Chondrocyte (in vitro differentiated cells): ENCODE measurements around the gene OR52E4. TPM values are rescaled to one million over a fixed set of nuclear protein-coding genes. Genes with fewer than 3 reads are reported as not detected.

Source experiments
- DNase-seq: peaks from one replicate; pipeline ENCODE4 v3.0.0; 2021; ENCODE audit warnings: mixed read lengths, low spot score
- H3K27ac Mint-ChIP-seq: one replicate; pipeline ENCODE4 v1.8.0; 2021; ENCODE audit warnings: mild to moderate bottlenecking, moderate library complexity, mixed read lengths; ENCODE audit not compliant: unreplicated experiment
- H3K27me3 Mint-ChIP-seq: 2 replicates; pipeline ENCODE4 v1.8.0; 2021; ENCODE audit warnings: low read depth, mixed read lengths
- H3K36me3 Mint-ChIP-seq: 2 replicates; pipeline ENCODE4 v1.8.0; 2021; ENCODE audit warnings: low read depth, mixed read lengths
- H3K4me1 Mint-ChIP-seq: 2 replicates; pipeline ENCODE4 v1.8.0; 2021; ENCODE audit warnings: low read depth, mild to moderate bottlenecking, mixed read lengths
- H3K4me3 Mint-ChIP-seq: one replicate; pipeline ENCODE4 v1.8.0; 2021; ENCODE audit warnings: mild to moderate bottlenecking, moderate library complexity, mixed read lengths; ENCODE audit not compliant: unreplicated experiment
- H3K9me3 Mint-ChIP-seq: 2 replicates; pipeline ENCODE4 v1.8.0; 2021; ENCODE audit warnings: low read depth, mixed read lengths
- total RNA-seq: library from RNA; stranded (reverse); gene quantifications from 3 replicates; pipeline ENCODE4 v1.2.1, GENCODE V29; 2021
- TF ChIP-seq, protein P1 (sequence below): fragments of 200-600 bp; sonication (generic); IDR thresholded peaks from 2 replicates; pipeline ENCODE4 v1.5.0; 2021; ENCODE audit warnings: antibody characterized with exemption, mild to moderate bottlenecking, moderate library complexity

OR52E4 gene
- total RNA-seq, 1 donor from 2014 or later = not detected

- H3K4me3 Mint-ChIP-seq = no peak overlapping the region
- TF ChIP-seq, protein P1, sequence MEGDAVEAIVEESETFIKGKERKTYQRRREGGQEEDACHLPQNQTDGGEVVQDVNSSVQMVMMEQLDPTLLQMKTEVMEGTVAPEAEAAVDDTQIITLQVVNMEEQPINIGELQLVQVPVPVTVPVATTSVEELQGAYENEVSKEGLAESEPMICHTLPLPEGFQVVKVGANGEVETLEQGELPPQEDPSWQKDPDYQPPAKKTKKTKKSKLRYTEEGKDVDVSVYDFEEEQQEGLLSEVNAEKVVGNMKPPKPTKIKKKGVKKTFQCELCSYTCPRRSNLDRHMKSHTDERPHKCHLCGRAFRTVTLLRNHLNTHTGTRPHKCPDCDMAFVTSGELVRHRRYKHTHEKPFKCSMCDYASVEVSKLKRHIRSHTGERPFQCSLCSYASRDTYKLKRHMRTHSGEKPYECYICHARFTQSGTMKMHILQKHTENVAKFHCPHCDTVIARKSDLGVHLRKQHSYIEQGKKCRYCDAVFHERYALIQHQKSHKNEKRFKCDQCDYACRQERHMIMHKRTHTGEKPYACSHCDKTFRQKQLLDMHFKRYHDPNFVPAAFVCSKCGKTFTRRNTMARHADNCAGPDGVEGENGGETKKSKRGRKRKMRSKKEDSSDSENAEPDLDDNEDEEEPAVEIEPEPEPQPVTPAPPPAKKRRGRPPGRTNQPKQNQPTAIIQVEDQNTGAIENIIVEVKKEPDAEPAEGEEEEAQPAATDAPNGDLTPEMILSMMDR = no peak
- H3K4me1 Mint-ChIP-seq = no peaks in the 10 kb centered on the region
- H3K9me3 Mint-ChIP-seq = peaks cover 63% of the 10 kb centered on the region
- no peak overlapping the region for H3K27ac Mint-ChIP-seq
- no peaks in the 10 kb centered on the region for H3K36me3 Mint-ChIP-seq
- H3K27me3 Mint-ChIP-seq = no peaks in the 10 kb centered on the region
- DNase-seq = peak; percentile 64
Observed at GRCh38 chr11:5931061-5931460, 50.6 kb downstream of the OR52E4 start.

DNA sequence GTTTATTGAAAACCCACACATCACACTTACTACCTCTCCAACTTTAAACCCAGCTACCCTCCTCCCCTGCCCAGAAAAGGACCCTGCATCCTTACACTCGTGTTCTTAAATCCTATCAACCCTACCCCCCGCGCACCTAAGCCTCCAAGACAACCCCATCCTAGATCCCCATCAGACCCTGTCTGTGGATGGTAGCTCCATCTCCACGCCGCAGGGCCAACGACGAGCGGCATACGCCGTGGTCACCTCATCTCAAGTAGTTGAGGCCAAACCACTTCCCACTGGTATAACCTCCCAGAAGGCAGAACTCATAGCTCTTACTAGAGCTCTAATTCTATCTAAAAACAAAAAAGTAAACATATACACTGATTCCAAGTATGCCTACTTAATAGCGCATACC lies 52.2 kb downstream of the OR52E4 start:
- TF ChIP-seq, protein P1 = no peak
- peak; percentile 56 for DNase-seq
- H3K4me1 Mint-ChIP-seq = no peaks in the 10 kb centered on the region
- no peak overlapping the region for H3K27ac Mint-ChIP-seq
- no peaks in the 10 kb centered on the region for H3K36me3 Mint-ChIP-seq
- no peak overlapping the region for H3K4me3 Mint-ChIP-seq
- H3K27me3 Mint-ChIP-seq = no peaks in the 10 kb centered on the region
- peaks cover 72% of the 10 kb centered on the region for H3K9me3 Mint-ChIP-seq

DNA sequence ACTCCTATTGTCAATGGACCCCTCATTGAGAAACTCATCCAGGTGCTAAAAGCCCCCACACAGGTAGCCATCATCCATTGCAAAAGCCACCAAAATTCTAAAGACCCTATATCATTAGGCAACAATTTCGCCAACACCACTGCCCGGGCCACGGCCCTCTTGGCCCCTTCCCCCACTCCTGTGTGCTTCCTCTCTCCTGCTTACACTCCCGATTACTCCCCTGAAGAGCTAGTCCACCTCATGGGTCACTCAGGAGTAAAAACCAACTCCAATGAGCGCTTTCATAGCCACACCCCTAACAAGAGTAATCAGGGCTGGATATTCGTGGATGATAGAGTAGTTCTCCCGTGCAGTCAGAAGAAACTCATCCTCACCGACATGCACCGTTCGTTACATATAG lies 52.7 kb downstream of the OR52E4 start:
- Mint-ChIP-seq H3K27me3 (no peaks in the 10 kb centered on the region), H3K36me3 (no peaks in the 10 kb centered on the region), H3K9me3 (peaks cover 75% of the 10 kb centered on the region), H3K4me1 (no peaks in the 10 kb centered on the region), H3K4me3 (no peak overlapping the region), H3K27ac (no peak overlapping the region)
- TF ChIP-seq, protein P1 = no peak
- peak; percentile 46 for DNase-seq

Other genes starting within 250 kb of the OR52E4 start
- gene TRIM5, start 195.6 kb upstream of the OR52E4 start, total RNA-seq = 31.0 to 36.2 TPM (median 34.1 TPM) in 3 replicates
- 85.9 to 108 TPM (median 94.7 TPM) in 3 replicates for gene TRIM22, start 190.8 kb upstream of the OR52E4 start, total RNA-seq
- not detected in 3 replicates for gene OR56B1, start 144.2 kb upstream of the OR52E4 start, total RNA-seq
- not detected in 3 replicates for gene OR52N4, start 126.4 kb upstream of the OR52E4 start, total RNA-seq
- not detected in 3 replicates for gene OR52N5, start 97.3 kb upstream of the OR52E4 start, total RNA-seq
- not detected in 3 replicates for gene OR52N1, start 89.4 kb upstream of the OR52E4 start, total RNA-seq
- gene OR52N2, start 71.7 kb upstream of the OR52E4 start, total RNA-seq = not detected in 3 replicates
- not detected in 3 replicates for gene OR52E6, start 38.7 kb upstream of the OR52E4 start, total RNA-seq
- not detected in 3 replicates for gene OR52E8, start 22.9 kb upstream of the OR52E4 start, total RNA-seq
- gene OR52E5, start 12.6 kb downstream of the OR52E4 start, total RNA-seq = not detected in 3 replicates
- not detected in 3 replicates for gene OR56A3, start 61.6 kb downstream of the OR52E4 start, total RNA-seq
- not detected in 3 replicates for gene OR56A5, start 87.9 kb downstream of the OR52E4 start, total RNA-seq
- not detected in 3 replicates for gene OR52L1, start 106.4 kb downstream of the OR52E4 start, total RNA-seq
- not detected in 3 replicates for gene OR56A4, start 126.3 kb downstream of the OR52E4 start, total RNA-seq
- gene OR56A1, start 150.1 kb downstream of the OR52E4 start, total RNA-seq = not detected in 3 replicates
- not detected in 3 replicates for gene OR56B4, start 227.1 kb downstream of the OR52E4 start, total RNA-seq